Motor neuron (in vitro differentiated cells): ENCODE data around the gene SCPEP1. TPM values are rescaled to one million over a fixed set of nuclear protein-coding genes. Genes with fewer than 3 reads are reported as not detected.
"Not testable (repeated sequence)": the region's sequence is repeated elsewhere in the genome, so short reads cannot be mapped to it uniquely, and the experiment has no call there.

ENCODE experiments used
- ATAC-seq, 8 experiments: fragments of 200-7000 bp; cut with Tn5 transposase; replicated peaks in 6 of 8; 2 replicates each; pipeline ENCODE4 v1.8.0; 2021; ENCODE audit warnings: mild to moderate bottlenecking in 8 of 8, moderate library complexity in 8 of 8
- H3K27ac ChIP-seq, 2 donors: fragments of 250-450 bp; sonication (Bioruptor Pico); 2 replicates each; pipeline ENCODE4 v1.9.0; 2021; ENCODE audit warnings: antibody characterized with exemption in 2 of 2, mild to moderate bottlenecking in 2 of 2, moderate library complexity in 1 of 2
- H3K4me1 ChIP-seq, 2 donors: fragments of 250-450 bp; sonication (Bioruptor Pico); replicated peaks in 1 of 2; 2 replicates each; pipeline ENCODE4 v1.6.1; 2021; ENCODE audit warnings: antibody characterized with exemption in 2 of 2, mild to moderate bottlenecking in 2 of 2, moderate library complexity in 1 of 2
- H3K4me3 ChIP-seq, 5 donors: fragments of 250-450 bp; sonication (Bioruptor Pico); 2 replicates each; pipeline ENCODE4 v1.9.0; 2021; ENCODE audit warnings: antibody characterized with exemption in 5 of 5, mild to moderate bottlenecking in 5 of 5, moderate library complexity in 4 of 5
- WGBS, 10 experiments: fragments of 450-650 bp; shearing (Covaris generic); methylation state at CpG; one replicate each; pipeline ENCODE4 v1.0.0; 2022; 5-methylcytosine and 5-hydroxymethylcytosine counted together
- in situ Hi-C, 9 experiments: fragments of 400-800 bp; cut with MboI; loops; one replicate each; pipeline ENCODE4 v1.15.0; 2021; ENCODE audit warnings: low sequenced_read_pairs in 9 of 9, low pct_unique_long_range_greater_than_20kb in 2 of 9; ENCODE audit not compliant: unreplicated experiment in 9 of 9
- total RNA-seq, 8 experiments: library from RNA; unstranded; fragments of 300-600 nt; gene quantifications; 2 replicates each; pipeline versions ENCODE4 v1.2.3 to v1.2.4, GENCODE V29; 2022

The SCPEP1 gene
- total RNA-seq, 8 experiments from 2014 or later: 6.6 to 132 (median 12.9) TPM

DNA sequence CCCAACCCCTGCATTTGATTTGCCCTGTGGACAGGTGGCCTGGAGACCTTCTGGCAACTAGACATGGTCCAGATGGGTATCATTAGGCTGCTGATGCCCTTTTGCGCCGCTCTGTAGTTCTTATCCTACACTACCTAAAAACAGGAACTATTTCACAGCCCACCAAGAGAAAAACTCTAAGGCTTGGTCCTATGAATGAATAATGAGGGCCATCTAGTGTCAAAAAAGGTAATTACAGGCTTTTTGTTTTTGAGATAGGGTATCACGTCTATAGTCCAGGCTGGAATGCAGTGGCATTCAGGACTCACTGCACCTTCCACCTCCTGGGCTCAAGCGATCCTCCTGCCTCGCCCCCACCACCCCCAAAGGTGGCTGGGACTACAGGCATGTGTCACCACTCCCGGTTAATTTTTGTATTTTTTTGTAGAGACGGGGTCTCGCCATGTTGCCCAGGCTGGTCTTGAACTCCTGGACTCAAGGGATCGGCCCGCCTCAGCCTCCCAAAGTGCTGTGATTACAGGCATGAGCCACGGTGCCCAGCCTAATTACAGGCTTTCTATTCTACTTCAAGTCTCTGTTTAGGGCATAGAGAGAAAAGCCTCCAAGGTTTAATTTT lies 38.0 kb upstream of the SCPEP1 start:
- H3K4me1 ChIP-seq: no peaks in the 10 kb centered on the region
- no peak overlapping the region for H3K27ac ChIP-seq
- 19 to 100% (median 82%) methylated on average over 2 to 8 of the region's 11 CpGs; no CpG with 5 or more reads in 4 of the 10 experiments for WGBS, 10 experiments
- H3K4me3 ChIP-seq: no peak overlapping the region
- in situ Hi-C loops: loop anchor here in 3 of 9 experiments (25.0 kb wide), 2 partner anchors 128 to 353 kb away; partner anchors contain the start of gene NOG (in 1 of the 3)
- peak; percentile 49 to 81 (median 68) for ATAC-seq

DNA sequence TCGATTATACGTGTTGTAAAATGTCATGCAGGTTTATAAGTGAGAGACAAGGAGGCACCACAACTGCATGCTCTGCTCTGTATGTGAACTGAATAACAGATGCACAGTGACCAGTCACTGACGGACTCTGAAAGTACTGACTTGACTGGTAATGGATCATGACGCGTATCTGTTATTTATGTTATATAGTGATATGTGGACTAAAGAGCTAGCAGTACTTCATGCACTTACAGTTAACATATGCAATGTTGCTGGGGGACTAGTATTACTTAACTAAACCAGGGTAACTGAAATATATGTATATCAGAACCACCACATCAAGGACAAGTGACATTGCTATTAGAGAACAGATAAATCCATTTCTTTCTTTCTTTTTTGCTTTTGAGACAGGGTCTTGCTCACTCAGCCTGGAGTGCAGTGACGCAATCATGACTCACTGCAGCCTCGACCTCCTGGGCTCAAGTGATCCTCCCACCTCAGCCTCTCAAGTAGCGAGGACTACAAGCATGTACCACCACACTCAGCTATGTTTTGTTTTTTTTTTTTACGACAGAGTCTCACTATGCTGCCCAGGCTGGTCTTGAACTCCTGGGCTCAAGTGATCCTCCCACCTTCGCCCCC lies 34.3 kb upstream of the SCPEP1 start:
- WGBS, 10 experiments: 76 to 100% (median 97%) methylated on average over 2 to 10 of the region's 10 CpGs
- Histone ChIP-seq H3K4me3 (no peak overlapping the region), H3K27ac (no peak overlapping the region), H3K4me1 (no peaks in the 10 kb centered on the region)
- in situ Hi-C loops: loop anchor here in 3 of 9 experiments (25.0 kb wide), 2 partner anchors 131 to 356 kb away; partner anchors contain the start of gene NOG (in 1 of the 3)
- no peak for ATAC-seq

DNA sequence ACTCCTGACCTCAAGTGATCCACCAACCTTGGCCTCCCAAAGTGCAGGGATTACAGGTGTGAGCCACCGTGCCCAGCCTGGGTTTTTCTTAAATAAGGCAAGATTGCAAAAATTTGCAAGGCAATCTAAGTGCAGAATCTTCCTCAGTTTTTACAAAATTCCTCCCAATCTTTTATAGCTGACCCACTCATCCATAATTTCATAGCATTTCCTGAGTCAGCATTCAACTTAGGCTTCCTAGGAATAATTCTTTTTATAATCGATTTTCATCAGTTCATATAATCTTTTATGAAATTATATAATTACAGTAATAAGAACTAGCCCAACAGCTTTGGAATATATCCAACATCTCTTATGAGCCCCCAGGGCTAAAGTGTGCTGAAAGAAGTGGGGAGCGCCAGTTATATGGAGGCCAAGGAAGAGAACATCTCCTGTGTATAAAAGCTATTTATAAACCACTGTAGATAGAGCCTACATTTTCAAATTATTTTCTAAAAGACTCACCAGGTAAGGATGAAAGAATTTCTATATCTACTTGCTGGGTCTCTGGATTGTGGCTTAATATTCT lies 31.9 kb upstream of the SCPEP1 start:
- Histone ChIP-seq H3K27ac (no peak overlapping the region), H3K4me3 (no peak overlapping the region), H3K4me1 (no peaks in the 10 kb centered on the region)
- in situ Hi-C loops: loop anchor here in 3 of 9 experiments (25.0 kb wide), 2 partner anchors 134 to 359 kb away; partner anchors contain the start of gene NOG (in 1 of the 3)
- no peak for ATAC-seq
- WGBS, 10 experiments: 50 to 100% (median 100%) methylated on average over 1 to 3 of the region's 3 CpGs; no CpG with 5 or more reads in 1 of the 10 experiments

DNA sequence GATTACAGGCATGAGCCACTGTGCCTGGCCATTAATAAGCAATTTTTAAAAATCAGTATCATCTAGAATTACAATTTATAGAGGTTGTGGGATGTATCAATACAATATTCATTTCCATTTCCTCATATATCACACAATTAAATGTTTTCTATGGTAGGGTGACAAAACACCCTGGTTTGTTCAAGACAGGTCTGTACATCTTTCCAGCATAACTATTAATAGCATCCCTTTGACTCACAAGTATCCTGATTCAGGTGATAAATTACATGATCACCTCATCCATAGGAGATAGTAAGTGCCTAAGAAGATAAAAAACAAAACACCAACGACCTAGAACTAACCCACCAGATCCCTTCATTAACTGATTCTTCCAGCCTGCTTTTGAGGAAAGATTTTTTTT lies 30.2 kb upstream of the SCPEP1 start:
- in situ Hi-C loops: loop anchor here in 3 of 9 experiments (25.0 kb wide), 2 partner anchors 135 to 360 kb away; partner anchors contain the start of gene NOG (in 1 of the 3)
- 67 to 100% (median 93%) methylated on average over 1 of the region's 1 CpG; no CpG with 5 or more reads in 4 of the 10 experiments for WGBS, 10 experiments
- no peaks in the 10 kb centered on the region for H3K4me1 ChIP-seq
- no peak overlapping the region for H3K27ac ChIP-seq
- ATAC-seq: no peak
- no peak overlapping the region for H3K4me3 ChIP-seq

GRCh38 chr17:56948491-56948890 lies 29.4 kb upstream of the SCPEP1 start:
- no peak overlapping the region for H3K27ac ChIP-seq
- 33 to 100% (median 100%) methylated on average over 1 of the region's 1 CpG; no CpG with 5 or more reads in 1 of the 10 experiments for WGBS, 10 experiments
- in situ Hi-C loops: loop anchor here in 3 of 9 experiments (25.0 kb wide), 2 partner anchors 136 to 361 kb away; partner anchors contain the start of gene NOG (in 1 of the 3)
- no peak for ATAC-seq
- H3K4me1 ChIP-seq: no peaks in the 10 kb centered on the region
- no peak overlapping the region for H3K4me3 ChIP-seq

GRCh38 chr17:56949595-56949994 lies 28.3 kb upstream of the SCPEP1 start:
- WGBS, 10 experiments: 67 to 100% (median 95%) methylated on average over 1 to 3 of the region's 3 CpGs; no CpG with 5 or more reads in 4 of the 10 experiments
- no peak for ATAC-seq
- Histone ChIP-seq H3K4me3 (no peak overlapping the region), H3K27ac (no peak overlapping the region), H3K4me1 (no peaks in the 10 kb centered on the region)
- in situ Hi-C loops: loop anchor here in 3 of 9 experiments (25.0 kb wide), 2 partner anchors 137 to 362 kb away; partner anchors contain the start of gene NOG (in 1 of the 3)

DNA sequence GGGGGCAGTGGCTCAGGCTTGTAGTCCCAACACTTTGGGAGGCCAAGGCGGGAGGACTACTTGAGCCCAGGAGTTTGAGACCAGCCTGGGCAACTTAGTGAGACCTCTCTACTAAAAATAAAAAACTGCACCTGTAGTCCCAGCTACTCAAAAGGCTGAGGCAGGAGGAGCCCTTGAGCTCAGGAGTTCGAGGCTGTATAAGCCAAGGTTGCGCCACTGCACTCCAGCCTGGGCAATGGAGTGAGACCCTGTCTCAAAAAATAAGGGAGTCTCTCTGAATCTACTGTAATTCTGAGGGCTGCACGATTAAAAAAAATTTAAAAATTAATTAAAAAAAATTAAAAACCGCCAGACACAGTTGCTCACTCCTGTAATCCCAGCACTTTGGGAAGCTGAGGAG lies 20.9 kb upstream of the SCPEP1 start:
- no peak for ATAC-seq
- Histone ChIP-seq H3K27ac (no peak overlapping the region), H3K4me3 (no peak overlapping the region), H3K4me1 (peaks cover 8 to 10% of the 10 kb centered on the region in 2 donors)
- in situ Hi-C loops: no loop called here
- WGBS, 10 experiments: 76 to 100% (median 99%) methylated on average over 1 to 4 of the region's 5 CpGs; no CpG with 5 or more reads in 2 of the 10 experiments

- in situ Hi-C loops: no loop called here
- Histone ChIP-seq H3K27ac (peak within 1 kb of the TSS; percentile 98 to 99), H3K4me1 (peaks cover 8 to 10% of the 10 kb centered on the region in 2 donors), H3K4me3 (peak within 1 kb of the TSS; percentile 63 to 95 (median 92))
- 6 to 85% (median 38%) methylated on average over 2 to 36 of the region's 59 CpGs for WGBS, 10 experiments
- peak; percentile 97 to 99 (median 98) for ATAC-seq
Observed at GRCh38 chr17:56960596-56961538, 17.1 kb upstream of the SCPEP1 start, which contains the start of gene COIL. Gene COIL, minus strand, starts transcription at chr17:56961050. Its CDS starts 31 bp downstream, at chr17:56961019.

DNA sequence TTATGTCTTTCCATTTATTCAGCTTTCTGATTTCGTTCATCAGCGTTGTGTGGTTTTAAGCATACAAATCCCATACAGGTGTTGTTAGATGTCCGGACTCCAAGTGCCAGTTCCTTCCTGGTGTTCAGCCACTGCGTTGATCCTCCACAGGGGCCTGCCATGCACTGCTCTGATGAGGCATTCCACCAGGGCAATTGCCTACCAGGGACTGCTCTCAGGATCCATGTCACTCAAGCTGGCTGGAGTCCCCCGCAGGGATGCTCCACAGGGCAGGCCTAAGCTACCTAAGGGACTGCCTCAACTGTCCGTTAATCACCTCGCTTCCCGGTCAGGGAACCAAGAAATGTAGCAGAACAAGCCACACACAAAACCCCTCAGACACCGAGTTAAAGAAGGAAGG lies 12.7 kb upstream of the SCPEP1 start:
- H3K4me1 ChIP-seq, H3K27ac ChIP-seq, ATAC-seq, in situ Hi-C loops, H3K4me3 ChIP-seq: not testable (repeated sequence)
- WGBS, 10 experiments: 58 to 100% (median 92%) methylated on average over 1 to 9 of the region's 9 CpGs; no CpG with 5 or more reads in 2 of the 10 experiments

- ATAC-seq, H3K27ac ChIP-seq, in situ Hi-C loops, H3K4me1 ChIP-seq, H3K4me3 ChIP-seq: not testable (repeated sequence)
- WGBS, 10 experiments: 58 to 90% (median 78%) methylated on average over 2 to 6 of the region's 6 CpGs; no CpG with 5 or more reads in 4 of the 10 experiments
Observed at GRCh38 chr17:56965681-56966080, 12.2 kb upstream of the SCPEP1 start.

DNA sequence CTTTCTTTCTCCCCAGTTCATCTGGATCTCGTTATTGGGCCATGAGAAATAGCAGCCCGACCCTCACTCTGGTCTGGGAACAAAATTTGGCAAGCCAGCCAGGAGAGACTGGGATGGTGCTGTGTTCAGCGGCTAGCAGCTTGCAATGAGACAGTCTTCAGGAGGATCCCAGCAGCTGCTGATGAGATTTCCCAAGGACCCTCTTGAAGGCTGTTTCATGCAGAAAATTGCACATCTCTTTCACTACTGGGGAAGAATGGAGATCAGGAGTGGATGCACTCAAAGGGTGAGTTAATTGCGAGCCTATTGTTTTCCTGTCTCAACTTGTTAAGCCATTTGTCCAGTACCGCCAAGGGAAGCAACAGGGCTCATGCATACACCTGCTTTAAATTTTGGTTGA lies 11.6 kb upstream of the SCPEP1 start:
- H3K27ac ChIP-seq: no peak overlapping the region
- H3K4me3 ChIP-seq: no peak overlapping the region
- ATAC-seq: no peak
- in situ Hi-C loops: no loop called here
- 0 to 95% (median 67%) methylated on average over 1 to 5 of the region's 5 CpGs; no CpG with 5 or more reads in 2 of the 10 experiments for WGBS, 10 experiments
- no peaks in the 10 kb centered on the region for H3K4me1 ChIP-seq

DNA sequence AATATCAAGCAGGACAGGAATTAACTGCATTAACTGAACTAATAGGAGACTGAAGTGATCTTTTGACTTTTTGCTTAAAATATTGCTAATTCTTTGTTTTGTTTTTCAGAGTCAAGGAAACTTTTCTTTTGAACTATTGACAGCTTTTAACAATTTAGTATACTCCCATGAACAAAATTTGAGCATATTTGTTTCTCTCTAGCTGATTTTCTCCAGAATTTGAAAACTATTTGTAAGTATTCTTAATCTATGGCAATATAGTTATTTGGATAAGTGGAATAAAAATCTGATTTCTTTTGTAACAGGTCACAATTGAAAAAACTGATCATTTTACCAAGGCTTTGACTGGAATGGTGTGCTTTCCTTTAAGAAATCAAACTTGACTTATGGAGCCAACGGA lies 7.0 kb upstream of the SCPEP1 start:
- H3K4me1 ChIP-seq: no peaks in the 10 kb centered on the region
- in situ Hi-C loops: no loop called here
- no peak for ATAC-seq
- WGBS, 10 experiments: 43 to 100% (median 83%) methylated on average over 1 of the region's 1 CpG; no CpG with 5 or more reads in 3 of the 10 experiments
- no peak overlapping the region for H3K27ac ChIP-seq
- H3K4me3 ChIP-seq: no peak overlapping the region
